CD14-positive monocyte (primary cell): ENCODE data around the gene LRRFIP1. TPM values are rescaled to one million over a fixed set of nuclear protein-coding genes. Genes with fewer than 3 reads are reported as not detected.

Experiments
- DNase-seq, 3 donors: peaks; one replicate each; pipeline ENCODE4 v3.0.0-alpha.2; 2011 to 2022
- H2AFZ ChIP-seq: 2 replicates; pipeline ENCODE4 v1.6.0; 2012; ENCODE audit warnings: mild to moderate bottlenecking, low read depth, low read length, inconsistent platforms; ENCODE audit not compliant: insufficient read depth, poor library complexity, severe bottlenecking
- H3K27ac ChIP-seq, 2 donors: 1 replicate in 1 of 2; 2 replicates in 1 of 2; pipeline ENCODE4 v1.5.1; 2012 to 2013; ENCODE audit warnings: low read length in 2 of 2, control low read depth in 1 of 2, inconsistent platforms in 1 of 2, low read depth in 1 of 2, mild to moderate bottlenecking in 1 of 2
- H3K27me3 ChIP-seq, 2 donors: one replicate each; pipeline versions ENCODE4 v1.6.0 to v1.6.1; 2011 to 2013; ENCODE audit warnings: low read length in 2 of 2; ENCODE audit not compliant: control insufficient read depth in 2 of 2, insufficient read depth in 2 of 2
- H3K36me3 ChIP-seq, 2 donors: replicated peaks in 1 of 2; 1 replicate in 1 of 2; 2 replicates in 1 of 2; pipeline versions ENCODE4 v1.5.1 to v1.6.1; 2012 to 2013; ENCODE audit warnings: low read length in 2 of 2, control low read depth in 1 of 2, inconsistent platforms in 1 of 2, mild to moderate bottlenecking in 1 of 2; ENCODE audit not compliant: insufficient read depth in 2 of 2, control insufficient read depth in 1 of 2
- H3K4me1 ChIP-seq, 2 donors: 1 replicate in 1 of 2; 2 replicates in 1 of 2; pipeline versions ENCODE4 v1.5.1 to v1.6.1; 2012 to 2013; ENCODE audit warnings: low read length in 2 of 2, control low read depth in 1 of 2, inconsistent platforms in 1 of 2, mild to moderate bottlenecking in 1 of 2, moderate library complexity in 1 of 2; ENCODE audit not compliant: insufficient read depth in 2 of 2, control insufficient read depth in 1 of 2
- H3K4me2 ChIP-seq: replicated peaks from 2 replicates; pipeline ENCODE3; 2012; ENCODE audit warnings: low read length, moderate library complexity, mild to moderate bottlenecking; ENCODE audit not compliant: poor library complexity, severe bottlenecking; ENCODE audit errors: extremely low read depth
- H3K4me3 ChIP-seq, 3 experiments: fragments of 200-600 bp in 1 of 3; sonication (generic) in 1 of 3; replicated peaks in 1 of 3; 1 replicate in 2 of 3; 2 replicates in 1 of 3; pipeline ENCODE4 v1.5.1; 2011 to 2013; ENCODE audit warnings: low read length in 3 of 3, mild to moderate bottlenecking in 3 of 3, control low read depth in 2 of 3, low read depth in 2 of 3, inconsistent platforms in 1 of 3, moderate library complexity in 1 of 3
- H3K79me2 ChIP-seq: 2 replicates; pipeline ENCODE4 v1.6.0; 2012; ENCODE audit warnings: mild to moderate bottlenecking, control low read depth, inconsistent platforms, low read length, moderate library complexity; ENCODE audit not compliant: insufficient read depth
- H3K9ac ChIP-seq: 2 replicates; pipeline ENCODE4 v1.6.0; 2017; ENCODE audit warnings: low read length, mild to moderate bottlenecking; ENCODE audit not compliant: insufficient read depth, poor library complexity, severe bottlenecking
- H3K9me3 ChIP-seq, 2 donors: replicated peaks in 1 of 2; 1 replicate in 1 of 2; 2 replicates in 1 of 2; pipeline versions ENCODE4 v1.5.1 to v1.6.1; 2012 to 2013; ENCODE audit warnings: low read length in 2 of 2, control low read depth in 1 of 2; ENCODE audit not compliant: control insufficient read depth in 1 of 2, insufficient read depth in 1 of 2
- H4K20me1 ChIP-seq: 2 replicates; pipeline ENCODE4 v1.6.0; 2012; ENCODE audit warnings: mild to moderate bottlenecking, low read length, control low read depth, moderate library complexity; ENCODE audit not compliant: insufficient read depth
- H3K27ac Mint-ChIP-seq, 7 donors: one replicate each; pipeline ENCODE4 v1.8.0; 2020; ENCODE audit warnings: mild to moderate bottlenecking in 7 of 7, mixed read lengths in 7 of 7, moderate library complexity in 6 of 7, inconsistent platforms in 2 of 7
- H3K27me3 Mint-ChIP-seq, 3 donors: one replicate each; pipeline ENCODE4 v1.8.0; 2021 to 2022; ENCODE audit warnings: low read depth in 3 of 3, mild to moderate bottlenecking in 3 of 3, mixed read lengths in 3 of 3, moderate library complexity in 3 of 3, inconsistent platforms in 1 of 3
- H3K36me3 Mint-ChIP-seq, 2 donors: one replicate each; pipeline ENCODE4 v1.8.0; 2020; ENCODE audit warnings: mixed read lengths in 2 of 2, inconsistent platforms in 1 of 2, mild to moderate bottlenecking in 1 of 2
- H3K4me1 Mint-ChIP-seq: one replicate; pipeline ENCODE4 v1.8.0; 2020; ENCODE audit warnings: mild to moderate bottlenecking, mixed read lengths
- H3K4me3 Mint-ChIP-seq, 2 donors: one replicate each; pipeline ENCODE4 v1.8.0; 2020; ENCODE audit warnings: mild to moderate bottlenecking in 2 of 2, mixed read lengths in 2 of 2, moderate library complexity in 1 of 2
- H3K9me3 Mint-ChIP-seq, 7 donors: one replicate each; pipeline ENCODE4 v1.8.0; 2020 to 2022; ENCODE audit warnings: mixed read lengths in 7 of 7, mild to moderate bottlenecking in 6 of 7, moderate library complexity in 6 of 7, inconsistent platforms in 2 of 7
- CTCF ChIP-seq: fragments of 200-600 bp; IDR thresholded peaks from one replicate; pipeline ENCODE4 v1.8.0; 2022; ENCODE audit warnings: antibody characterized with exemption, mild to moderate bottlenecking
- WGBS: methylation state at CpG from one replicate; pipeline ENCODE4 v1.1.5; 2013; ENCODE audit warnings: missing lambda C conversion rate; ENCODE audit not compliant: insufficient coverage; 5-methylcytosine and 5-hydroxymethylcytosine counted together
- intact Hi-C, 2 donors: fragments of 100-400 bp; cut with micrococcal nuclease; formaldehyde crosslinking; loops; one replicate each; pipeline versions ENCODE4 v1.15.0 to v1.15.1; 2023
- polyA plus RNA-seq, 3 donors: library from polyadenylated mRNA; depleted of rRNA in 1 of 3; unstranded in 2 of 3; stranded (reverse) in 1 of 3; fragments of 300-500 nt in 2 of 3; fragments of >200 nt in 1 of 3; fragmentation: Illumina TruSeq in 2 of 3; gene quantifications; 1 replicate in 2 of 3; 2 replicates in 1 of 3; pipeline ENCODE4 v1.2.3, GENCODE V29; 2012 to 2021

Gene LRRFIP1
- polyA plus RNA-seq, 3 donors, result 67.3 to 148 (median 98.3) TPM

GRCh38 chr2:237726401-237726830, 99.0 kb downstream of the LRRFIP1 start:
- Histone ChIP-seq H3K9me3 (no peaks in the 10 kb centered on the region), H4K20me1 (peaks cover 100% of the 10 kb centered on the region), H3K4me2 (peak overlapping the region; percentile 15), H3K27ac (peak overlapping the region; percentile 14 to 72), H3K36me3 (peaks cover 14 to 49% of the 10 kb centered on the region in 2 donors), H3K9ac (no peak overlapping the region), H3K27me3 (no peaks in the 10 kb centered on the region), H3K4me1 (peaks cover 34 to 62% of the 10 kb centered on the region in 2 donors), H3K79me2 (peaks cover 100% of the 10 kb centered on the region), H3K4me3 (peak overlapping the region in 1 of 3 experiments; percentile 1), H2AFZ (no peak overlapping the region)
- DNase-seq, result peak in 1 of 3 donors; percentile 49
- peaks cover 64 to 70% of the 10 kb centered on the region in 2 donors for H3K36me3 Mint-ChIP-seq
- H3K27me3 Mint-ChIP-seq, result peaks cover 0 to 2% (median 1%) of the 10 kb centered on the region in 3 donors
- no peak overlapping the region for H3K4me3 Mint-ChIP-seq
- H3K27ac Mint-ChIP-seq, result peak overlapping the region; percentile 78 to 94 (median 92)
- intact Hi-C loops, result loop anchor here (5.0 kb wide), 2 partner anchors 34 to 54 kb away; no protein-coding TSS in a partner anchor
- H3K9me3 Mint-ChIP-seq, result no peaks in the 10 kb centered on the region
- peaks cover 70% of the 10 kb centered on the region for H3K4me1 Mint-ChIP-seq
- no peak for TF ChIP-seq CTCF
- 35% methylated on average over 3 of the region's 7 CpGs for WGBS

GRCh38 chr2:237727363-237727762, 100.0 kb downstream of the LRRFIP1 start:
- no peaks in the 10 kb centered on the region for H3K9me3 ChIP-seq
- peaks cover 100% of the 10 kb centered on the region for H3K79me2 ChIP-seq
- TF ChIP-seq CTCF, result no peak

More at GRCh38 chr2:237727363-237727762, 100.0 kb downstream of the LRRFIP1 start:
- peaks cover 66 to 71% of the 10 kb centered on the region in 2 donors for H3K36me3 Mint-ChIP-seq
- peak; percentile 77 to 87 (median 81) for DNase-seq
- H3K9me3 Mint-ChIP-seq, result no peaks in the 10 kb centered on the region
- peak overlapping the region; percentile 78 to 94 (median 92) for H3K27ac Mint-ChIP-seq
- peak overlapping the region; percentile 10 for H3K4me2 ChIP-seq
- peaks cover 5 to 44% of the 10 kb centered on the region in 2 donors for H3K36me3 ChIP-seq
- H3K9ac ChIP-seq, result no peak overlapping the region
- peaks cover 73% of the 10 kb centered on the region for H3K4me1 Mint-ChIP-seq
- 65% methylated on average over 4 of the region's 5 CpGs for whole genome bisulfite sequencing
- H3K27ac ChIP-seq, result peak overlapping the region; percentile 58 to 72
- H3K27me3 Mint-ChIP-seq, result peaks cover 0 to 2% (median 1%) of the 10 kb centered on the region in 3 donors
- H3K4me1 ChIP-seq, result peaks cover 34 to 62% of the 10 kb centered on the region in 2 donors
- no peak overlapping the region for H3K4me3 ChIP-seq
- intact Hi-C loops, result loop anchor here (5.0 kb wide), 2 partner anchors 35 to 55 kb away; no protein-coding TSS in a partner anchor
- no peak overlapping the region for H3K4me3 Mint-ChIP-seq
- H3K27me3 ChIP-seq, result no peaks in the 10 kb centered on the region
- H2AFZ ChIP-seq, result no peak overlapping the region
- H4K20me1 ChIP-seq, result peaks cover 100% of the 10 kb centered on the region
